ENCODE measurements around the gene HES4.

Gene HES4

GRCh38 chr1:975896-976683 lies 23.8 kb downstream of the HES4 start:
- Histone ChIP-seq H3K9me3 (ENCODE audit: control insufficient read depth, insufficient read depth, low read depth, low read length) (no peaks in the 10 kb centered on the region), H3K27ac (ENCODE audit: low read depth, low read length) (no peak overlapping the region), H3K27me3 (ENCODE audit: control insufficient read depth, insufficient read depth, low read length) (peaks cover 74% of the 10 kb centered on the region), H3K4me1 (ENCODE audit: control insufficient read depth, insufficient read depth, low read length) (peaks cover 5% of the 10 kb centered on the region; the same call in 1 of the 2 replicates), H3K36me3 (ENCODE audit: control insufficient read depth, insufficient read depth, low read length) (no peaks in the 10 kb centered on the region), H3K9ac (ENCODE audit: low read length) (no peak overlapping the region), H3K4me3 (ENCODE audit: low read depth, low read length) (peak overlapping the region; percentile 17; the same call in 1 of the 2 replicates)

DNA sequence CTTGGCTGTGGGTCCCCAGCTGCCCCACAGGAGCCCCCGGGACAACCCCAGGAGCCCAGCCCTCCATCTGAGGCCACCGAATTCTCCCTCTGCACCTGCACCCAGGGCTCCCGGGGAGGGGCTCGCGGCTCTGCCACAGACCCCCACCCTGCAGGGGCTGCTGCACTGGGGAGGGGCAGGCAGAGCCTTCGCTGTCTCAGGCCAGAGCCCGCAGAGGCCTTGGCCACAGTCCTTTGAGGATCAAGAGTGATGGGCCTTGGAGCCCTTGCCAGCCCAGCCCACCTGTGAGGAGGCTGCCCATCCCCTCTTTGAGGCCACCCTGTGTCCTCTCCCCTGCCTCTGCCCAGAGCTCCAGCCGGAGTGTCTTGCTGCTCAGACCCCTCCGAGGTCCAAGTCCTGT lies 24.5 kb downstream of the HES4 start:
- no peak overlapping the region for H3K27ac ChIP-seq (ENCODE audit: low read depth, low read length)
- 0 out of 2 replicates have a peak overlapping the region, but pooled peaks have one; percentile 17 for H3K4me3 ChIP-seq (ENCODE audit: low read depth, low read length)
- H3K4me1 ChIP-seq (ENCODE audit: control insufficient read depth, insufficient read depth, low read length): peaks cover 8% of the 10 kb centered on the region; the same call in 1 of the 2 replicates
- H3K36me3 ChIP-seq (ENCODE audit: control insufficient read depth, insufficient read depth, low read length): no peaks in the 10 kb centered on the region
- peaks cover 74% of the 10 kb centered on the region for H3K27me3 ChIP-seq (ENCODE audit: control insufficient read depth, insufficient read depth, low read length)
- no peaks in the 10 kb centered on the region for H3K9me3 ChIP-seq (ENCODE audit: control insufficient read depth, insufficient read depth, low read depth, low read length)
- no peak overlapping the region for H3K9ac ChIP-seq (ENCODE audit: low read length)

- Histone ChIP-seq H3K9ac (ENCODE audit: low read length) (no peak overlapping the region), H3K27me3 (ENCODE audit: control insufficient read depth, insufficient read depth, low read length) (peaks cover 74% of the 10 kb centered on the region), H3K9me3 (ENCODE audit: control insufficient read depth, insufficient read depth, low read depth, low read length) (no peaks in the 10 kb centered on the region), H3K36me3 (ENCODE audit: control insufficient read depth, insufficient read depth, low read length) (no peaks in the 10 kb centered on the region), H3K4me1 (ENCODE audit: control insufficient read depth, insufficient read depth, low read length) (peaks cover 11% of the 10 kb centered on the region; the same call in 1 of the 2 replicates), H3K4me3 (ENCODE audit: low read depth, low read length) (no peak overlapping the region), H3K27ac (ENCODE audit: low read depth, low read length) (no peak overlapping the region)
Observed at GRCh38 chr1:974687-975328, 25.1 kb downstream of the HES4 start.

GRCh38 chr1:974293-974640 lies 25.6 kb downstream of the HES4 start:
- no peaks in the 10 kb centered on the region for H3K9me3 ChIP-seq (ENCODE audit: control insufficient read depth, insufficient read depth, low read depth, low read length)
- H3K27ac ChIP-seq (ENCODE audit: low read depth, low read length): no peak overlapping the region
- peaks cover 11% of the 10 kb centered on the region; the same call in 1 of the 2 replicates for H3K4me1 ChIP-seq (ENCODE audit: control insufficient read depth, insufficient read depth, low read length)
- no peaks in the 10 kb centered on the region for H3K36me3 ChIP-seq (ENCODE audit: control insufficient read depth, insufficient read depth, low read length)
- peaks cover 75% of the 10 kb centered on the region for H3K27me3 ChIP-seq (ENCODE audit: control insufficient read depth, insufficient read depth, low read length)
- H3K9ac ChIP-seq (ENCODE audit: low read length): no peak overlapping the region
- no peak overlapping the region for H3K4me3 ChIP-seq (ENCODE audit: low read depth, low read length)

DNA sequence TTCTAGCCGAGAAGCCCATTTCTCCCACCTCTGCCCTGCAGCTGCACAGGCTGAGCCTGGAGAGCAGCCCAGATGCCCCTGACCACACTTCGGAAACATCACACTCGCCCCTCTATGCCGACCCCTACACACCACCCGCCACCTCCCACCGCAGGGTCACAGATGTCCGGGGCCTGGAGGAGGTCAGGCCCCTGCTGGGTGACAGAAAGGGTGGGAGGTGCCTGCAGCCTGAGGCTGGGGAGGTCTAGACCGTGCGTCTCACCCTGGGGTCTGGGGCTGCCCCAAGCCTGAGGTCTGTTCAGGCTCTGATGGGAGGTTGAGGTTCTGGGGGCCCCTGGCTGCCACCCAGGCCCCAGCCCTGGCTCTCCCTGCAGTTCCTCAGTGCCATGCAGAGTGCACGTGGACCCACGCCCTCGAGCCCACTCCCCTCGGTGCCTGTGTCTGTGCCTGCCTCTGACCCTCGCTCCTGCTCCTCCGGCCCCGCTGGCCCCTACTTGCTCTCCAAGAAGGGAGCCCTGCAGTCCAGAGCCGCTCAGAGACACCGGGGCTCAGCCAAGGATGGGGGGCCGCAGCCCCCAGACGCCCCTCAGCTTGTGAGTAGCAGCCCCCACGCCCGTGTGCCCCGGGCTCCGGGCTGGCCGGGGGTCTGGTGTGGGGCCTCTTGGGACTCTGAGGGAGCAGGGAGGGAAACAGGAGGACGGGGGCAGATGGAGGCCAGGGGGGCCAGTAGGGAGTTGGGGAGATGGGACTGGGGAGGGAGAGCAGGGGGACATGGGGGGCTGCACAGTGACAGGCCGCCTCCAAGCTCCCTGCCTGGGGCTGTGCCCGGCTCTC lies 26.2 kb downstream of the HES4 start:
- Histone ChIP-seq H3K36me3 (ENCODE audit: control insufficient read depth, insufficient read depth, low read length) (no peaks in the 10 kb centered on the region), H3K9ac (ENCODE audit: low read length) (no peak overlapping the region), H3K9me3 (ENCODE audit: control insufficient read depth, insufficient read depth, low read depth, low read length) (no peaks in the 10 kb centered on the region), H3K4me1 (ENCODE audit: control insufficient read depth, insufficient read depth, low read length) (peaks cover 11% of the 10 kb centered on the region; the same call in 1 of the 2 replicates), H3K27me3 (ENCODE audit: control insufficient read depth, insufficient read depth, low read length) (peaks cover 77% of the 10 kb centered on the region), H3K27ac (ENCODE audit: low read depth, low read length) (no peak overlapping the region), H3K4me3 (ENCODE audit: low read depth, low read length) (no peak overlapping the region)

DNA sequence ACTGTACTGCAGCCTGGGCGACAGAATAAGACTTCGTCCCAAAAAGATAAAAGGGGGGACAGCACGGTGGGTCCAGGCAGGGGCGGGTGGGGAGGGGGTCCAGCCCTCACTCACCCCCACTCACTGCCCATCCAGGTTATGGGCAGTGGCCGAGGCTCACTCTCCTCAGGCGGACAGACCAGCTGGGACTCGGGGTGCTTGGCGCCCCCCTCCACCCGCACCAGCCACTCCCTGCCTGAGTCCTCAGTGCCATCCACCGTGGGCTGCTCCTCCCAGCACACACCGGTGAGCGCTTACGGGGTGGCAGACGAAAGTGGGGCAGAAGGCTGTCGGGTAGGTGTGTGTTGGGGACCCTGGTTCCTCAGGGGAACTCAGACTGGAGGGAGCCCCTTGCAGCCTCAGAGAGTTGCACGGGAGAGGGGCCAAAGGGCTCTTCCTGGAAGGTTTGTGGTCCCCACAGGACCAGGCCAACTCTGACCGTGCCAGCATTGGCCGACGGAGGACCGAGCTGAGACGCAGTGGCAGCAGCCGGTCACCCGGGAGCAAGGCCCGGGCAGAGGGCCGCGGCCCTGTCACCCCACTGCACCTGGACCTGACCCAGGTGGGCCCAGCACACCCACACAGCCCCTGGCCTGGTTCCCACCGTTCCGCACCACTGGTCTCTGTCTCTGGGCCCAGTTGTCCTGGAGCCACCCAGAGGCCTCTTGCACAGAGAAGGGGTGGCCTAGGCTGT lies 27.0 kb downstream of the HES4 start:
- Histone ChIP-seq H3K27ac (ENCODE audit: low read depth, low read length) (no peak overlapping the region), H3K36me3 (ENCODE audit: control insufficient read depth, insufficient read depth, low read length) (no peaks in the 10 kb centered on the region), H3K9ac (ENCODE audit: low read length) (no peak overlapping the region), H3K9me3 (ENCODE audit: control insufficient read depth, insufficient read depth, low read depth, low read length) (no peaks in the 10 kb centered on the region), H3K4me3 (ENCODE audit: low read depth, low read length) (no peak overlapping the region), H3K27me3 (ENCODE audit: control insufficient read depth, insufficient read depth, low read length) (peaks cover 79% of the 10 kb centered on the region), H3K4me1 (ENCODE audit: control insufficient read depth, insufficient read depth, low read length) (peaks cover 11% of the 10 kb centered on the region; the same call in 1 of the 2 replicates)

DNA sequence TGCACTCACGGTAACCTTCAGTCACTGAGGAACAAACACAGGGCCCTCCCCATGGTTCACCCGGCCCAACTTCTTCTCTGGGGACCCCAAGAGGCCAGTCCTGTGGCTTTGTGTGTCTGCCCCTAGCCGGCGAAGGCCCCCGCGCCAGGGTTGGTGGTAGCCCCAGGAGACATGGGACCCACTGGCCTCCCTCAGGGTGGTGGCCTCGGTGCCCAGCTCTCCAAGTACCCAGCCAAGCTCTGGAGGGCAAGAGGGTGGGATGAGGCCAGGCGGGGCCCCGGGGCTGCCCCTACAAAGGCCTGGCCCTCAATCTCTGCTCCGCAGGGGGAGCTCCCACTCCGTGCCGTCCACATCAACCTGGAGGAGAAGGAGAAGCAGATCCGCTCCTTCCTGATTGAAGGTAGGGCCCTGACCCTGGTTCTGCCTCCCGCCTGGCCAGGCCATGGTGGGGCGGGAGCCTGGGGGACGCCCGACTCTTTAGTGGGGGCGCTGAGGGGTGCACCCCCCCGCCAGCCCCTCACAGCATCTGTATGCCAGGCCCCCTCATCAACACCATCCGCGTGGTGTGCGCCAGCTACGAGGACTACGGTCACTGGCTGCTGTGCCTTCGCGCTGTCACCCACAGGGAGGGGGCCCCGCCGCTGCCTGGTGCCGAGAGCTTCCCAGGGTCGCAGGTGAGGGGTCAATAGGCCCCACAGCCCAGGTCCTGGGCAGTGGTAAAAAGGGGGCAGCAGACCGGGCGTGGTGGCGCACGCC lies 28.0 kb downstream of the HES4 start:
- Histone ChIP-seq H3K27me3 (ENCODE audit: control insufficient read depth, insufficient read depth, low read length) (peaks cover 89% of the 10 kb centered on the region), H3K36me3 (ENCODE audit: control insufficient read depth, insufficient read depth, low read length) (no peaks in the 10 kb centered on the region), H3K4me1 (ENCODE audit: control insufficient read depth, insufficient read depth, low read length) (peaks cover 11% of the 10 kb centered on the region; the same call in 1 of the 2 replicates), H3K27ac (ENCODE audit: low read depth, low read length) (no peak overlapping the region), H3K9ac (ENCODE audit: low read length) (no peak overlapping the region), H3K9me3 (ENCODE audit: control insufficient read depth, insufficient read depth, low read depth, low read length) (no peaks in the 10 kb centered on the region), H3K4me3 (ENCODE audit: low read depth, low read length) (no peak overlapping the region)

DNA sequence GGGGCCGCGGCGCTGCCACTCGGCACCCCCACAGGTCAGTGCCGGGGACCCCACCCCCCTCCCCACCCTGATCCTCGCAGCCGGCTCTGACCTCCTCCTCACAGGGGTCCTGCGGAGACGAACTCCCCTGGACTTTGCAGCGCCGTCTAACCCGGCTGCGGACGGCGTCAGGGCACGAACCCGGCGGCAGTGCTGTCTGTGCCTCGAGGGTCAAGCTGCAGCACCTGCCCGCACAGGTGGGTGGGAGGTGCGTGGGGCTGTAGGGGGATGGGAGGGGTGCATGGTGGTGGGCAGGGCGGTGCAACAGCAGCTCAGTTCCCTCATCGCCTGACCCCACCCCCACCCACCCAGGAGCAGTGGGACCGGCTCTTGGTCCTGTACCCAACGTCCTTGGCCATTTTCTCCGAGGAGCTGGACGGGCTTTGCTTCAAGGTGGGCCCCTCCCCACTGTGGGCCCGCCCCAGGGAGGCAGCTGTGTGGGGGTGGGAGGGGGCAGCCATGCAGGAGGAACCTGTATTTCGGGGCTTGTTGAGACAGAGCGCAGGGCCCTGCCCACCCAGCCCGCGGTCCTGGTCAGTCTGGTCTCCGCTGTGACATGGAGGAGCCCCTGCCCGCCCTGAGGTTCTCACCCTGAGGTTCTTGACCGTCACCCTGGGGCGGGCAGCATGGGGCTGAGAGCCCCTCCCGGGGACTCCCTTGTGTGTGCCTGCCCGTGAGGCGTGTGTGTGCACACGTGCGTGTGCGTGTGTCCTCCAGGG lies 28.7 kb downstream of the HES4 start:
- H3K27me3 ChIP-seq (ENCODE audit: control insufficient read depth, insufficient read depth, low read length): peaks cover 95% of the 10 kb centered on the region
- H3K4me1 ChIP-seq (ENCODE audit: control insufficient read depth, insufficient read depth, low read length): peaks cover 17% of the 10 kb centered on the region

DNA sequence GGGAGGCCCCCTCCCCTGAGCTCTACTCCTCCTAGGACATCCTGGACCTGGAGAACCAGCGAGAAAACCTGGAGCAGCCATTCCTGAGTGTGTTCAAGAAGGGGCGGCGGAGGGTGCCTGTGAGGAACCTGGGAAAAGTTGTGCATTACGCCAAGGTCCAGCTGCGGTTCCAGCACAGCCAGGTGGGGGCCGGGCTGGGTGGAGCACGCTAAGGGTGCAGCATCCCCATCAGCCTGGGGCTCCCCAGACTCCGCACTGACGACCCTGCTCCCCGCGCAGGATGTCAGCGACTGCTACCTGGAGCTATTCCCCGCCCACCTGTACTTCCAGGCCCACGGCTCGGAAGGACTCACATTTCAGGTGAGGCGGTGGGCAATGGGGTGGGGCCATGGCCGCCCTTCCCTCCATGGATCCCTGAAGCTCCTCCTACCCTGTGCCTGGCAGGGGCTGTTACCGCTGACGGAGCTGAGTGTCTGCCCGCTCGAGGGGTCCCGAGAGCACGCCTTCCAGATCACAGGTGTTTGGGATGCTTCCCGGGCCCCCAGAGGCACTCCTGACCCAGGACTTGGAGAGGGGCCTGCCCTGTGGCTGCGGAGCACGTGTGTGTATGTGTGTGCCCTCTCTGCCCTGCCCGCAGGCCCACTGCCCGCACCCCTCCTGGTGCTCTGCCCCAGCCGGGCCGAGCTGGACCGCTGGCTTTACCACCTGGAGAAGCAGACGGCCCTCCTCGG lies 29.5 kb downstream of the HES4 start:
- Histone ChIP-seq H3K4me1 (ENCODE audit: control insufficient read depth, insufficient read depth, low read length) (peaks cover 17% of the 10 kb centered on the region), H3K27me3 (ENCODE audit: control insufficient read depth, insufficient read depth, low read length) (peaks cover 95% of the 10 kb centered on the region), H3K9ac (ENCODE audit: low read length) (no peak overlapping the region)

More for the DNA sequence above, 28.7 kb downstream of the HES4 start:
- Histone ChIP-seq H3K9ac (ENCODE audit: low read length) (no peak overlapping the region), H3K4me3 (ENCODE audit: low read depth, low read length) (no peak overlapping the region), H3K9me3 (ENCODE audit: control insufficient read depth, insufficient read depth, low read depth, low read length) (no peaks in the 10 kb centered on the region), H3K36me3 (ENCODE audit: control insufficient read depth, insufficient read depth, low read length) (no peaks in the 10 kb centered on the region), H3K27ac (ENCODE audit: low read depth, low read length) (no peak overlapping the region)

More for the DNA sequence above, 29.5 kb downstream of the HES4 start:
- Histone ChIP-seq H3K4me3 (ENCODE audit: low read depth, low read length) (no peak overlapping the region), H3K9me3 (ENCODE audit: control insufficient read depth, insufficient read depth, low read depth, low read length) (no peaks in the 10 kb centered on the region), H3K36me3 (ENCODE audit: control insufficient read depth, insufficient read depth, low read length) (peaks cover under 1% of the 10 kb centered on the region; the same call in 1 of the 2 replicates), H3K27ac (ENCODE audit: low read depth, low read length) (no peak overlapping the region)
